ENCODE measurements around the gene C1orf159. TPM values are rescaled to one million over a fixed set of nuclear protein-coding genes. Genes with fewer than 3 reads are reported as not detected.

The C1orf159 gene
- total and polyA plus RNA-seq, 2 of the 8 experiments (the other 6 are each of a cell fraction or from before 2014, with no cell fraction given), result 10.0 to 10.9 TPM

- no peaks in the 10 kb centered on the region for H4K20me1 ChIP-seq (replicated peaks in 1 of 2; ENCODE audit: control insufficient read depth in 1 of 2, insufficient read depth in 2 of 2, low read length in 2 of 2)
- H2AFZ ChIP-seq (ENCODE audit: low read length), result no peak overlapping the region
- no peak overlapping the region for H3K56ac ChIP-seq (replicated peaks; ENCODE audit: insufficient read length, low read depth, low read length)
- ChIA-PET POLR2A (ENCODE audit: partially characterized antibody) (no interaction called here), CTCF (ENCODE audit: partially characterized antibody) (interaction anchor here (1.1 kb wide), 1 partner anchor 156 kb away, joined by 3 read pairs; no protein-coding TSS in a partner anchor)
- H3K79me2 ChIP-seq (ENCODE audit: control insufficient read depth in 1 of 2, insufficient read depth in 2 of 2, low read length in 2 of 2), result no peaks in the 10 kb centered on the region
- H3K36me3 ChIP-seq (ENCODE audit: control insufficient read depth in 2 of 4, insufficient read depth in 4 of 4, low read length in 3 of 4), result no peaks in the 10 kb centered on the region
- H2BK20ac ChIP-seq (ENCODE audit: low read length), result no peak overlapping the region
- no peak overlapping the region for H3K14ac ChIP-seq (ENCODE audit: insufficient read length)
- H4K91ac ChIP-seq (replicated peaks; ENCODE audit: insufficient read length, low read length), result no peak overlapping the region
- WGBS, 2 experiments (ENCODE audit: extremely low coverage in 1 of 2, insufficient coverage in 1 of 2, insufficient read length in 1 of 2, insufficient replicate concordance in 2 of 2, low coverage in 1 of 2, low lambda C conversion rate in 2 of 2, missing lambda C conversion rate in 1 of 2), result 89% methylated on average over 12 of the region's 14 CpGs; no CpG with 5 or more reads in 1 of the 2 experiments
- H3K4me1 ChIP-seq (replicated peaks in 1 of 4; ENCODE audit: control insufficient read depth in 3 of 4, insufficient read depth in 4 of 4, low read length in 3 of 4), result peaks cover 0 to 12% (median 1%) of the 10 kb centered on the region in 4 experiments; a peak in 4 of 7 replicates
- H3K27ac ChIP-seq (ENCODE audit: low read depth, low read length), result no peak overlapping the region
- H3K79me1 ChIP-seq (ENCODE audit: low read depth, low read length), result no peaks in the 10 kb centered on the region
- H2BK15ac ChIP-seq (ENCODE audit: low read length), result no peak overlapping the region
- no peak overlapping the region for H3K4ac ChIP-seq (replicated peaks; ENCODE audit: insufficient read length, low read depth, low read length)
- H2BK5ac ChIP-seq (ENCODE audit: low read depth, low read length), result no peak overlapping the region
- H3K18ac ChIP-seq (ENCODE audit: extremely low read depth, low read length), result no peak overlapping the region
- no peak overlapping the region for H3K23ac ChIP-seq (ENCODE audit: insufficient read length)
- H3K4me2 ChIP-seq (ENCODE audit: insufficient read depth in 1 of 2, low read depth in 2 of 2, low read length in 2 of 2), result no peak overlapping the region
- no peaks in the 10 kb centered on the region for H3K9me3 ChIP-seq (ENCODE audit: insufficient read depth in 2 of 2, low read depth in 1 of 2, low read length in 1 of 2)
- H2BK12ac ChIP-seq (ENCODE audit: low read depth, low read length), result no peak overlapping the region
- no peak overlapping the region for H3K9ac ChIP-seq (replicated peaks in 1 of 4; ENCODE audit: extremely low read depth in 1 of 4, low read depth in 3 of 4, low read length in 3 of 4)
- H3K27me3 ChIP-seq (replicated peaks in 1 of 4; ENCODE audit: control insufficient read depth in 3 of 4, extremely low read depth in 1 of 4, insufficient read depth in 3 of 4, low read length in 3 of 4), result no peaks in the 10 kb centered on the region; a peak in 2 of 7 replicates
- TF ChIP-seq ATF2 (IDR thresholded peaks at IDR 0.05; ENCODE audit: low read length), result no peak
- no peak for TF ChIP-seq TCF12 (IDR thresholded peaks at IDR 0.05; ENCODE audit: low read depth, low read length)
- no peak for TF ChIP-seq GABPA (IDR thresholded peaks at IDR 0.05; ENCODE audit: borderline replicate concordance, insufficient read depth, low read length)
- TF ChIP-seq HDAC6 (IDR thresholded peaks at IDR 0.05; ENCODE audit: low read depth, low read length), result no peak
- TF ChIP-seq ATF3 (IDR thresholded peaks at IDR 0.05; ENCODE audit: insufficient read depth, low read depth, low read length), result no peak
- no peak overlapping the region for H4K8ac ChIP-seq (ENCODE audit: extremely low read depth, insufficient read depth, low read length)
- H3K23me2 ChIP-seq (ENCODE audit: low read depth, low read length), result no peaks in the 10 kb centered on the region
- H2BK120ac ChIP-seq (replicated peaks; ENCODE audit: low read depth, low read length), result no peak overlapping the region
- H4K5ac ChIP-seq (ENCODE audit: insufficient read length, low read depth, low read length), result no peak overlapping the region
- no peak overlapping the region for H2AK5ac ChIP-seq (ENCODE audit: low read depth, low read length)
- no peak for FAIRE-seq
- no peak overlapping the region for H3K4me3 ChIP-seq (ENCODE audit: extremely low read depth in 1 of 4, insufficient read depth in 2 of 4, low read depth in 3 of 4, low read length in 4 of 4)
- DNase-seq (ENCODE audit: low read depth in 1 of 2, low spot score in 2 of 2), result no peak
These were observed 27.7 kb upstream of the C1orf159 start for GRCh38 chr1:1143636-1144035.

All from H1 (cell line).